Measurements from ENCODE around the gene IGSF11.

- TF ChIP-seq TAF1 (IDR thresholded peaks at IDR 0.05; ENCODE audit: borderline replicate concordance, low read depth, low read length) (no peak), POLR2A (IDR thresholded peaks at IDR 0.05; ENCODE audit: low read depth, low read length) (no peak)
These were observed 124.3 kb downstream of the IGSF11 start for GRCh38 chr3:118910332-118910731.
